ENCODE measurements around the gene FAM53B.

FAM53B gene

DNA sequence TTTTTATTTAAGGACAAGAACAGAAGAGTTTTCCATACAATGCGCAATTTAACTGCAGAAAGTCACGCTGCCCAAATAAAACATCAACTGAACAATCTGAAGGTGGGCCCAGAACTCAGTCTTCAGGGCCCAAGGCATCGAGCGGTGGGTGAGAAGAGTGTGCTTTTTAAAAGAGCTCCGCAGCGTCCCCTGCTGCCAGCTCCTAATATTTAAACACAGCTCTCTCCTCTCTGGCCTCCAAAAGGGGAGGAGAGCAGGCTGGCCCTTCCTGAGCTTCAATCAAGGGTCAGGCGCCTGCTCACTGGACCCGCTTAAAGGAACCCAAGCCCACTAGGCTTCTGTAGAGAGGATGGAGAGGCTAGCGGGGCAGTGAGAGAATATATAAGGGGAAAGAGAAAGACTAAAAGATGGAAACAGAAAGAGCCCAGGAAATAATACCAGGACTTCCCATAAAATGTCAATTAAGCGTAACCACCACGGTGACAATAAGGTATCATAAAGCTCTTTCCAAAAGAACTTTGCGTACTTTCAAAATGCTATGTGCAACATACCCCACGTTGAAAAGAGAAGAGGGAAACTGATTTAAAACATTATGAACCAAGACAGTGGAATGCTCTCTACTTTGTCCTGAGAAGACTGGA is 2.8 kb downstream of the FAM53B start:
- TF ChIP-seq CTCF (IDR thresholded peaks at IDR 0.05) (peak; percentile 91), ZFX (IDR thresholded peaks at IDR 0.05; ENCODE audit: borderline replicate concordance) (no peak)
- no peak overlapping the region for H3K27ac ChIP-seq

- TF ChIP-seq ZFX (IDR thresholded peaks at IDR 0.05; ENCODE audit: borderline replicate concordance) (no peak), CTCF (IDR thresholded peaks at IDR 0.05) (no peak)
- H3K27ac ChIP-seq: no peak overlapping the region
Observed at GRCh38 chr10:124740369-124741280, 3.6 kb downstream of the FAM53B start.

DNA sequence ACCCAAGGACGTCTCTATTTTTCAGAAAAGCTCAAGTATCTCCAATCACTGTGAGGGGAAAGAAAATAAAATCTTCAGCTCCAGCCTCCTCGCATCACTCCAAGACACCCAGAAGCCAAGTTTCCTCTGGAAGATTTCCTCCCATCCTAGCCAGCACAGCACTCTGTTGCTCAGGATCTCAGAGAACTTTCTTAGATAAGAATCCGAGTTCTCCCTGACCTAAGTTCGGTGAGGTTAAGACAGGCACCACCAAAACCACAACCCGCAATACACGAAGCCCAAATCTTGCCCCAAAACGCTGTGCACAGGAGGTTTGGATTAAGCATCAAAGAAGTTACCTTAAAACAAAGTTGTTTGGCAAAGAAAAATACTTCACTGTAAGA is 4.2 kb downstream of the FAM53B start:
- no peak for TF ChIP-seq CTCF (IDR thresholded peaks at IDR 0.05)
- TF ChIP-seq ZFX (IDR thresholded peaks at IDR 0.05; ENCODE audit: borderline replicate concordance): no peak
- no peak overlapping the region for H3K27ac ChIP-seq

DNA sequence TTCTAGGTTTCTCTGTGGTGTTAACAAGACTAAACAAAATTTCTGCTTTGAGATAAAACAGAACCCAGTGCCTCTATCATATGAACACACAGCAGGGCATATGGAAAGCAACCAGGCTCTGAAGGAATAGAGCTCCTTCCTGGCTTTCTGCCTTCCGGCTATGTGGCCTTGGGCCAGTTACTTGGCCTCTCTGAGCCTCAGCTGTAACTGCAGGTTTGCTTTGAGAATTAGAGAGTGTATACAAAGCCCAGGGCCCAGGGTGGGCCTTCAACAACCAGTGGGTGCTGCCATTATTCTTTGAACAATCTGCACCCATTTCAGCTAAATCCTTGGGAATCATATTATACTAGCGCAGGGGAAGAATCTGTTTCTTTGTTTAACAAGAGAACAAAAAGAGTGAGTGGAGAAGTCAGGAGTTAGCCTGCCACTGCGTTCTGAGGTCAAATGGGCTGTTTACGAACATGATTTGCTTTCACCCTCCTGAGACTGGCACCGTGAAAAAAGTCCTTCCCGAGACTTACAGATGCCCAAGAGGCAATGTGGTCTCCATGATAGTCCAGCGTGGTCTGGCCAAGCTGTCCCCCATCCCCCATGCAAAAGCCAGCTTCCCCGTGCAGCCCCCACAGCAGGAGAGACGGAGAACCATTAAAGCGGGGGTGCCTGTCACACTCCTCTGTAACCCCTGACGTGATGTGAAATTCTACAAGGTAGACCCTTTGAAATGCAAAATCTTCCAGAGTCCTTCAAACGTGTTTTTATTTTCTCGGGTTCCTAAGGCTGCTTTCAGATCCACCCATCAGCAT is 4.9 kb downstream of the FAM53B start:
- no peak overlapping the region for H3K27ac ChIP-seq
- TF ChIP-seq CTCF (IDR thresholded peaks at IDR 0.05) (no peak), ZFX (IDR thresholded peaks at IDR 0.05; ENCODE audit: borderline replicate concordance) (no peak)

GRCh38 chr10:124738441-124738840 is 5.7 kb downstream of the FAM53B start:
- no peak overlapping the region for H3K27ac ChIP-seq
- TF ChIP-seq ZFX (IDR thresholded peaks at IDR 0.05; ENCODE audit: borderline replicate concordance) (no peak), CTCF (IDR thresholded peaks at IDR 0.05) (no peak)

- no peak for TF ChIP-seq CTCF (IDR thresholded peaks at IDR 0.05)
- no peak for TF ChIP-seq ZFX (IDR thresholded peaks at IDR 0.05; ENCODE audit: borderline replicate concordance)
- H3K27ac ChIP-seq: no peak overlapping the region
Observed at GRCh38 chr10:124737708-124738107, 6.5 kb downstream of the FAM53B start.

All from 22Rv1 (cell line).